DND-41 (cell line): ENCODE measurements around the gene KRT5.

ENCODE experiments used
- CTCF ChIP-seq: IDR thresholded peaks from 2 replicates; pipeline ENCODE4 v1.5.1; 2012; ENCODE audit warnings: borderline replicate concordance, low read length, moderate library complexity, mild to moderate bottlenecking; ENCODE audit not compliant: poor library complexity, severe bottlenecking; ENCODE audit errors: extremely low read depth
- EZH2 ChIP-seq: IDR thresholded peaks from 3 replicates; pipeline ENCODE4 v1.6.1; 2012; ENCODE audit warnings: borderline replicate concordance, low read depth, mild to moderate bottlenecking, moderate library complexity, low read length, inconsistent platforms; ENCODE audit not compliant: severe bottlenecking

DNA sequence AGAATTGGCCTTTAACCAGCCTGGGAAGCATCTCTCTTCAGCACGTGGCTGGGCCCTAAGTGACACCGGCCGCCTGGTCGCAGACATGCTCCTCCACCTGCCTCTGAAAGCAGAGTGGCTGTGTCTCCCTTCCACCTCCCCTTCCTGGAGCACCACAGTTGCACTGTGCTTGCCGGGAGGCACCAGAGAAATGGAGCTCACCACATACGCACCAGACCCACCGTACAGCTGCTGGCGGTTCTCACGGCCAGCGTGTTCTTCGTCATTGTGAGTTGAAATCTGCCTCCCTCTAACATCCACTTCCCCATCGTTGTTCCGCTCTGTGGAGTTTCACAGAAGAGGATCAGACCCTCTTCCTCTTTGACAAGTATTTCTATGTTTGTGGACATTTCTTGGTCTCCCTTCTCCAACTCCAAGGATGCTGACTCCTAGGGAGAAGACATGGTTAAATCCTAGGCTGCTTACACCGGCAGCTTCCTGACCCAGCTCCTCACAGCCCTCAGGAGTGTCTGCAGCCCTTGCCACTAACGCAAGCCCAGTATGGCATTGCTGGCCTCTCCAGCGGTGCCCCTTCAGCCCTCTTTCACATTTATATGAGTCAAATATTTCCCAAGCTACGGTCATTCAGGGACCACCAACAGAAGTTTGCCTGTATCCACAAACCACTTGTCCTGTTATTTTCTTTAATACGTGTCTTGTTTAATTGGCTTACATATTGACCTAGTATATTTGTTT is 11.5 kb upstream of the KRT5 start:
- TF ChIP-seq CTCF (no peak), EZH2 (no peak)
